Activated effector memory CD4-positive, alpha-beta T cell treated with Interleukin-2 at 50 U/mL for 16 hours (primary cell): ENCODE results near the gene ERN1.
"Not testable (repeated sequence)": the region's sequence is repeated elsewhere in the genome, so short reads cannot be mapped to it uniquely, and the experiment has no call there.

Experiments used
- DNase-seq: peaks from one replicate; pipeline ENCODE4 v3.0.0-alpha.2; 2020

ERN1 gene

DNA sequence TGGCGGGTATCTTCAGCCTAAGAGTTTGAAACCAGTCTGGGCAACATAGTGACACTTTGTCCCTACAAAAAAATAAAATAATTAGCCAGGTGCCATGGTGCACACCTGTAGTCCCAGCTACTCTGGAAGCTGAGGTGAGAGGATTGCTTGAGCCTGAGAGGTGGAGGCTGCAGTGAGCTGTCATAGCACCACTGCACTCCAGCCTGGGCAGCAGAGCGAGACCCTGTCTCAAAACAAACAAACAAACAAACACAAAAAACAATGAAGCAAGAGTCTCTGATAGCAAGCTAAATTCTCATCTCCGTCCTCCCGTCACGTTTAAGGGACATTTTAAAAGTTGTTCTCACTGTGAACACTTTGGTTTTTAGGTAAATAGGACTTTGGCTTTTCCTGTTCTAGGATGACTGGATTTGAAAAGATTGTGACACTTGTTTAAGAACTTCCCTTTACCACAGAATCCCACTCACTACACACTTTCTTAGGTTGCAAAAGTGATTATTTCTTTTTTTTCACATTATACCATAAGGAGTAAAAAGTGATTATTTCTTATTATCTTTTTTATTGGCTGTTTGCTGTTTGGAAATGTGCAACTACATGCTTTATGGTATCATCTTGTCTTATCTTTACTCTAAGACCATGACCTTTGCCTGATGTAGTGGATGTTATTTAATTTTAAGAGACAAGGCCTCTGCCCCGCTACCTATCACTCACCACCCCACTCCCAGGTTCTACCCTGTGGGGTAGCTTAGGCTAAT lies 4.4 kb upstream of the ERN1 start:
- DNase-seq, result no peak

- no peak for DNase-seq
Measured at GRCh38 chr17:64133546-64134215, 3.7 kb upstream of the ERN1 start.

DNA sequence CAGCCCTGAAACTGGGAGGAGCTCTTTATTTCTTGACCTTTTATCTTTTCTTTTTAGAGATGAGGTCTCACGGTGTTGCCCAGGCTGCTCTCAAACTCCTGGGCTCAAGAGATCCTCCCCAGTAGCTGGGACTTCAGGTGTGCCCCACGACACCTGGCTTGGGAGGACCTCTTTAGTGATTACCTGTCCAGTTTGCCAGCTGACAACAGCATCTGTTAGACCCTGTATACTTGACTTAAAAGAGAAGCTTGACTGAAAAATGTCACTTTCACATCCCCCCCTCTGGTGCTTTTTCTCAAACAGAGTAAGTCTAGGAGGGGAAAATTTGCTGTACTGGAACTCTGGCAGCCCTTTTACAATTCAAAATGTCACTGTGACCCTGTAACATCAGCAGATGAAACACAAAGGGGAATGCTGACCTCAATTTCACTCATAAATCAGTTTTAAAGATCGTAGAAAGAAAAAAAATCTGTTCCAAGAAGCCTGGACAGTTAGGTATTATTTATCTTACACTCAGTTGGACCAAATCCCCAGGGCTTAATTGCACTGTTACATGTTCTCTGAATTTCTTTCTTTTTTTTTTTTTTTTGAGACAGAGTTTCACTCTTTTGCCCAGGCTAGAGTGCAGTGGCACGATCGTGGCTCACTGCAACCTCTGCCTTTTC lies 1.8 kb upstream of the ERN1 start:
- no peak for DNase-seq

DNA sequence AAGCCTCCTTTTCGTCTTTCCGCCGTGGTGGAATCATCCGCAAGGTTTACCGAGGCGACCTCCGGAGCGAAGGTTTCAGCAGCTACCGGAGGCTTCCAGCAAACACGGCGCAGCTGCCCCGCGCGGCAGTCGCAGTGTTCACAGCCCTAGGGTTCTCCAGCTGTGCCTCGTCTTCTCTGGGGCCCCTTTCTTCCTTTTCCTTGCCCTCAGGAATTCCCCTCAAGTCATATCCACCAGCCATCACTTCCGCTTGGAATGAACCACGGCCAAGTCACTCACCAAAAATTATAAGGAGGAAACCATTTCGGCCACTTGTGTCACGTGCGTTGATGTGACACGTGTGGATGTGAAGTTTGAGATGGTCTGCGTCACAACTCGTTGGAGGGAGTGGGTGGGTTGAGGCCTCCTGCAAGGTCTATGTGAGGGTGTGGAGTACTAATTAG lies 636 bp upstream of the ERN1 start:
- no peak for DNase-seq

- DNase-seq, result no peak
Measured at GRCh38 chr17:64129515-64129764, 504 bp downstream of the ERN1 start.

DNA sequence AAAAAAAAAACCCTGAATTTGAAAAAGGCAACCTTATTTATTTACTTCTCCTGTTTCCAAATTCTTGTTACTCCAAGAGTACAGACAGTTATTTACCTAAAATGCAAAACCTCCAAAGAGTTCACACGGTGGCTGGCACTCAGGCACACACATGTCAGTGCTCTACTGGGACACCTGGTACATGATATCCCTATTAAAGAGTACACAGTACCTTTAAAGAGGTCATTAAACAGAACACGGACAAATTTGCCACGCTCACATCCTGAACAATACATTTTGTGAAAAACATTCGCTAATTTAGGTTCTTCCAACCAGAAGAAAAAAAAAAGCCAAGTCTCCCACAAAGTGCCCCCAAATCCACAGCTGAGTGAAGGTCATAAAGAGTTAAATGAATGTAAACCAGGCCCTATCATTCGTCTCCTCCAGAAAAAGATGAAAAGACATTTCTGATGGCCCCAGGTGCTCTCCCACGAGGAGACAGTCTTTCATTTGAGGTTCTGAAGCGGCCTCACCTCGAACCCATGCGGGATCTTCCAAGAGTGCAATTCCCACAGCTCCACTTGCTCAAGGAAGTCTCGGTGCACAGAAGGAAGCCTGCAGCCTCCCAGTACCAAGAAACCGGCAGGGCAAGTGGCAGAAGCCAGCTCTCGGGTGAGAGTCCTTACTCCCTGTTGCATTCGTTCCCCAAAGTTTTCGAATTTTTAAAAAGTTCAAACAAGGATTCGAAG lies 993 bp downstream of the ERN1 start:
- DNase-seq, result no peak

DNA sequence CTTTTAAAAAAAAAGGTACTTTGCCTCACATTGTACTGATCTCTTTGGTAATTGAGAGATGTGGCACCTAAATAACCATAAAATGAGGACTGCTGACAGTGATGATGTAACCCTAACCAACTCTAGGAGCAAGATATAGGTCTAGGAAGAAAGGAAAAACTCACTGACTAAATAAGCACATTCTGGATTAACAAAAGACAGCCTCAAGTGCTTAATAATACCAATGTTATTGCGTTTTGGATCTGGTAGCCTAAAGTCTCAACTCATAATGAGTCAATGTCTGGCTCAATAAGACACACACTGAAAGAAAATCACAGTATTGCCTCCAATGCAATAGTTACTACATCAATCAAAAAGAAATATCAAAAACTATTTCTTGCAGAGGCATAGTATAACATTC lies 3.0 kb downstream of the ERN1 start:
- no peak for DNase-seq

GRCh38 chr17:64125937-64126336 lies 4.0 kb downstream of the ERN1 start:
- DNase-seq, result no peak

GRCh38 chr17:64124609-64125008 lies 5.3 kb downstream of the ERN1 start:
- DNase-seq, result no peak

- DNase-seq, result no peak
Measured at GRCh38 chr17:64123114-64123513, 6.8 kb downstream of the ERN1 start.

DNA sequence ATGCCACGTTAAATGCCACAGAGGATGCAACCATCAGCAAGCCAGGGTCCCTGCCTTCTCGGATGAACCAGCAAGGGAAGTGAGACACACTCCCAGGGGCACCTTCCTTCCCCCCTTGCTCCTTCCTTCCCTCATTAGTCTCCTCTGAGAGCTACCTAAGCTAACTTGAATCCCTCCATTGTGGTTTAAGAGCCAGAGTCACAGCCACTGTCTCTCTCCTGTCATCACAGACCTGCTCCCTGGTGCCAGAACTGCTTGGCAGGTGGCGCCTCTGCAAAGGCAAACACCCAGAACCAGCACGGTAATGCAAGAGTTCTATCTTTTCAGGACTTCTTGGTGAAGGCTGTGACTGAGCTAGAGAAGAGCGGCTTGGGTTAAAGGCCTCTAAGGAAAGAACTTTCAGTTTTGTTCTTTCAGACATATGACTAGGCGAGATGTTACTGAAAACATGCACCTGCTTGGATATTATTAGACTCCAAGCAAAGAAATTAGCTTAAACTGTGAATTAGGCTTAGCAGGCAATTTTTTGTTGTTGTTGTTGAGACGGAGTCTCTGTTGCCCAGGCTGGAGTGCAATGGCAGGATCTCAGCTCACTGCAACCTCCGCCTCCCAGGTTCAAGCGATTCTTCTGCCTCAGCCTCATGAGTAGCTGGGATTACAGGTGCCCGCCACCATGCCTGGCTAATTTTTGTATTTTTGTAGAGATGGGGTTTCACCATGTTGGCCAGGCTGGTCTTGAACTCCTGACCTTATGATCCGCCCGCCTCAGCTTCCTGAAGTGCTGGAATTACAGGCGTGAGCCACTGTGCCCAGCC lies 8.8 kb downstream of the ERN1 start:
- DNase-seq, result not testable (repeated sequence)

- no peak for DNase-seq
Measured at GRCh38 chr17:64120159-64120810, 9.7 kb downstream of the ERN1 start.

- no peak for DNase-seq
Measured at GRCh38 chr17:64117981-64118979, 11.7 kb downstream of the ERN1 start.

GRCh38 chr17:64115822-64116534 lies 14.0 kb downstream of the ERN1 start:
- no peak for DNase-seq

- no peak for DNase-seq
Measured at GRCh38 chr17:64115043-64115698, 14.8 kb downstream of the ERN1 start.

DNA sequence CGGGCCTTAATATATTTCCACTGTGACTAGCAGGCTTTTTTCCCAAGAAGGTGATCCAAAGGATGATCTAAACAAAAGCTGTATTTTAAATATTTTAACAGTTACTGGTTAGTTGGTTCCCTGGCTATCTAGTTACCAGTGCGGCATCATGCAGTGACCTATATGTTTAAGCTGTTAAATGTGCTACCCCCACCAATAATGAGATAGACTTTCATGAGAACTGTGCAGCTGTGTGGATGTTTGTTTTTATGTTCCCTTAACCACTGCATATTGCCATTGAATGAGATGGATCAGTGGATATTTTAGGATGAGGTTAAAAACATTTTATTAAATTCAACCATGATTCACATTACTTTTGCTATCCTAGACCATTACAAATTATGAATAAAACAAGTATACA lies 16.9 kb downstream of the ERN1 start:
- no peak for DNase-seq

- DNase-seq, result no peak
Measured at GRCh38 chr17:64111831-64112230, 18.1 kb downstream of the ERN1 start.

- DNase-seq, result no peak
Measured at GRCh38 chr17:64110379-64111152, 19.4 kb downstream of the ERN1 start.

GRCh38 chr17:64109400-64109799 lies 20.5 kb downstream of the ERN1 start:
- DNase-seq, result no peak
